Mesenteric fat pad (tissue), 1 donor: ENCODE data around the gene EFCAB10. TPM values are rescaled to one million over a fixed set of nuclear protein-coding genes. Genes with fewer than 3 reads are reported as not detected.
A peak's percentile ranks its signal among the peaks of the same experiment; 100 is the strongest.

ENCODE experiments used
- DNase-seq: peaks from one replicate; pipeline ENCODE4 v3.0.0-alpha.2; 2020; ENCODE audit warnings: low spot score
- long read RNA-seq: library from polyadenylated mRNA; unstranded; transcript quantifications from one replicate; pipeline ENCODE4 v2.0.0, GENCODE V29; 2020
- total RNA-seq: library from RNA; stranded (reverse); fragmentation: NEBNext Ultra II Directional; extraction: Animal tissue kit (Norgen Biotek cat#: 25700); gene quantifications from one replicate; pipeline ENCODE4 v1.2.1, GENCODE V29; 2021
- donor health status: DM: yes; HTN: yes; CAD: no.

EFCAB10 gene, protein sequence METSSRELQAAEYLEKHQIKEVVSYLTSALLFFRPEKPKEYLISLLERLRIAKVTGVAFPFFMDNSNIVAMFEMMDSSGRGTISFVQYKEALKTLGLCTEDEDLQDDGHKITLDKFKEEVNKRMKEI
- total RNA-seq: not detected
- long read RNA-seq: 0 reads

DNA sequence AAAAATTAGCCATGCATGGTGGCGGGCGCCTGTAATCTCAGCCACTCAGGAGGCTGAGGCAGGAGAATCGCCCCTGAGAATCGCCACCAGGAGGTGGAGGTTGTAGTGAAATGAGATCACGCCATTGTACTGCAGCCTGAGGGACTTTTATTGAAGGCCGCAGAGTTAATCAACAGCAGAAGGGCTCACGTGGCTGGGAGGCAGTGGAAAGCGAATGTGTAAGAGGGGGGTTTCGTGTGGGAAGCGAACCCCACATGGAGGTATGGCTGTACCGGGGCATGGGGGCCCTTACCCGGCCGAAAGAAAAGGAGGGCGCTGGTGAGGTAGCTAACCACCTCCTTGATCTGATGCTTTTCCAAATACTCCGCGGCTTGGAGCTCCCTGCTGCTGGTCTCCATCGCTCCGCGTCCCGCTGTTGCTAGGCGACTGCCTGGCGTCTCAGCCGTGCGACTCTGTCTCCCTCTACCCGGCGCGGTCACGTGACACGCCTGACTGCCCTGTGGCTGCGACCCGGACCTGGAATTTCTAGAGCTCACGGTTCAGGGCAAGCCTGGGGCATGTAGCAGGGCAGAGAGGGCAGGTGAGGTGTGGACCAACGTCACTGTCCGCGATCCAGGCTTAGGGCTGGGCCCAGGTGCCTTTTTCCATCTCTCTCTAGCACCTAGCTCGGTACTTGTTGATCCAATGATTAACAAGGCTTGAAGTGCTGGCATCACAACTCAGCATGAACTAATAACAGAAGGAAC lies at the start of gene EFCAB10:
Gene EFCAB10, minus strand, starts transcription at position 428 of the 746 bp plus-strand sequence. Its CDS starts 30 bp downstream, at position 398.
- no peak for DNase-seq

DNA sequence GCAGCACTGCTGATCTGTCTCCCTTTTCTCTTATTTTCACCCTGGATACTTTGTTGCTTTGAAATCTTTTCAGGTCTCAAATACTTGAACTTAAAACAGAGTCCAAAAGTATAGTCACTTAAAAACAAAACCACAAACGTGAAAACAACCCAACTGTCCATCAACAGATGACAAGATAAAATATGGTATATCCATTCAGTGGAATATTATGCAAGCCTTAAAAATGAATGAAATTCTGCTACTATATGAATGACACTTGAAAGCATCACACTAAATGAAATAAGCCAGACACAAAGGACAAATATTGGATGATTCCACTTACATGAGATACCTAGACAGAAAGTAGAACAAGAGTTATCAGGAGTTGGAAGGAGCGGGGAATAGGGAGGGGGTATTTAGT lies 44.7 kb upstream of the EFCAB10 start:
- DNase-seq: no peak

DNA sequence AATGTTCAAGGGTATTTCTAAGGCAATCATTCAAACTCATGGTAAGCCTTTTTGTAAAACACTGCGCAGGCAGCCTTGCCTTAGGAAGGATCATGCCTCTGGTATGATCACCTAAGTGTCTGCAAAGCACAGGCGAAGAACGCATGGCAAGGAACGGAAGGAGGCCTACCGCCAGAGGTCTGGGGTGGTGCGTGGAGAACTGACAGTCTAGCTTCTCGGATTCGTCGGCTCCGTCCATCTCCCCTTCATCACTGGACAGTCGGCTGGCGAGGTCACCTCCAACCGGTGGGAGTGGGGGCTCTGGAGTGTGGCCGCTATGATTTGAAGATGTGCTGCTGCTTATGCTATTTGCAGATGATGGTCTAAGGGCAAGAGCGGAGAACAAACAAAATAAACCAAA lies 42.6 kb upstream of the EFCAB10 start:
- no peak for DNase-seq

DNA sequence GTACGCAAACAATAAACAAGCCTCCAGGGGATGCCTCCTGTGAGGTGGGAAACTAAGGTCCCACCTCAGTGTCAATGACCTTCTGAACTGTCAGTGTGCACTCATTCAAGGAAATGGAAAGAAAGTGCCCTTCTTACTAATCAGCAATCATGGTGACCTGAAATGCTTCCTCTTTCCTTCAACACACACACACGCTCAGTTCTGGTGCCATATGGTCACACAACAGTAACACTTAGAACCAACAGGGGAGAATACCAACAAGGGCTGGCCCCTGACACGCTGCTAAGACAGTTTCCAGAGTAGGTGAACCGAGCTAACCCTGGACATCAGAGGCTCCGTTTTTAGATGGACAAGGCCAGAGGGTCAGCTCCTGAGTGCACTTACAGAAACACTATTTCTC lies 42.1 kb upstream of the EFCAB10 start:
- DNase-seq: no peak

DNA sequence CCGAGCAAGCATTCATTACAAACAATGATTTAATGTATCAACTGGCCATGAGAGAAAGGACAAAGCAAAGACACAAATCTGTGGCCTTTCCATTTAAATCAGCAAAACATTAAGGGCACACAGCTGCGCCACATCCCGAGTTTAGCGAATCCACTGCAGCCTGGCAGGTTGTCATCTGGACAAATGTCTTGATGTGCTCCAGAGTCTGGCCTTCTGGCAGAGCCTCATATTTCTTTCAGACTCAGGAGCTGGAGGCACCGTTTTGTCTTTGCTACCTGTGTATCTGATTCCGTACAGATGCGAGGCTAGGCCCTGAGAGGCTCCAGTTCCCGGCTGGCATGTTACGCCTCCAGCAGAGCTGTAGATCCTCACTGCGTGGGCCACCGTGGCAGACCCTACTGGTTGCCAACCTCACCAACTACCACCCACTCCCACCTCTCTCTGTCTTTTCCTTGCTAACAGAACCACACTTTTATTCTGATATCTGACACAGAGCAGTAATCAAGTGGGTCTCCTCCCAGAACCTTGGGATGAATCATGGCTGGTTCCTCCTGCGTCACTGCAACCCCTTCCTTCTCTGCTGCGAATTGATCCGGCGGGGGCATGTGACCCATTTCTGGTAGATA lies 40.9 kb upstream of the EFCAB10 start:
- peak; percentile 51 for DNase-seq

DNA sequence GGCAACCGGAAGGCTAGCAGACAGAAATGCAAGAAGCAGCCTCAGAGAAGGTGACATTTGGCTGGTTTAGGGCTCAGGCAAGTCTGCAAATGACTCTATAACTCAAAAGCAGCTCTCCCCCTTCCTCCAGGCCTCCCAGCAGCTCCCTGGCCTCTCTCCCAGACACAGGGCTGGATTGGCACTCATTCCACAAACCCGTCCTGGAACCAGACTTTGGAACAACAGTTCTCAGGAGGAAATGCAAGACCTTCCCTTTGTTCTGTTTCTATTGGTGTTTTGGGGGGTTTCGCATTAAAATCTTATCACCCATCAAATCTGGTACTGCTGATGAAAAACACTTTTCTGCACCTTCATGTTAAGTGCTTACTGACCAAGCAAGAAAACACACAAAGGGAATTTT lies 40.3 kb upstream of the EFCAB10 start:
- DNase-seq: no peak

DNA sequence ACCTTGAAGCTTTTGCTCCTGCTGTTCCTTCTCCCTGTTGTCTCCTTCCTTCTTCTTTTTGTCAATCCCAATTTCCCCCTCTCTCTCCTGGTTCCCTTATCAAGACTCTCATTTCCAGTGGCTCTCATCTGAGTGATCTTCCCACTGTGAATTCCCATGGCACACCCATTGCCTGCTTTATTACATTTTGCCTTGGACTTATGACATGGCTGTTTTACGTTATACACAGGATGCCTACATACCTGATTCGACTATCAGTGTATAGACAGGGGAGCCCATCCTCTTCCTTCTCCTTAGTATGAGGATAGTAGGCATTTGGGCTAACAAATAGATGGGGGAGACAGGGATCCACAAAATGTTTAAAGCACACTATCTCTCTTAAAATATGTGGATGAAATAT lies 39.9 kb upstream of the EFCAB10 start:
- no peak for DNase-seq

DNA sequence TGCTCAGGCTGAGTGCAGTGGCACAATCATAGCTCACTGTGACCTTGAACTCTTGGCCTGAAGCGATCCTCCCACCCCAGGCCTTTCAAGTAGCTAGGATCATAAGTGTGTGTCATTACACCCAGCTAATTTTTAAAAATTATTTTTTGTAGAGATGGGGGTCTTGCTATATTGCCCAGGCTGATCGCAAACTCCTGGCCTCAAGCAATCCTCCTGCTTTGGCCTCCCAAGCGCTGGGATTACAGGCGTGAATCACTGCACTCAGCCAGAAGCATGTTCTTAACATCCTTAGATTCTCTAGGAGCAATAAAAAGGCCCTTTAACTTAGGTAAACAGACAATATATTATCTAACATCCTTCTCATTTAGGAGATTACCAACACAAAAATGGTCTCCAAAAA lies 38.3 kb upstream of the EFCAB10 start:
- DNase-seq: peak; percentile 5

DNA sequence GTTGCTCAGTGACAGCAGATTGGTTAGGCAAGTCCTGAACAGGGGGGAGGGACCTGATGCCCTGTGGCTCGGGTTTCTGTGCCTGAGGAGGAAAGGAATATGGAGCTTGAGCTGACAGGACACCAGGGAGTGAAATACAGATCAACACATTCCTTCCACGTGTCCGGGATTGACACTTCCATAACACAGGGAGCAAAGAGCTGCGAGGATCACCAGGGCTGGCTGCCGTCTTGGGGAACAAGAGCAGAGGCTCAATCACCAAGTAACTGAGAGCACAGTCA lies 36.7 kb upstream of the EFCAB10 start:
- DNase-seq: peak; percentile 68

DNA sequence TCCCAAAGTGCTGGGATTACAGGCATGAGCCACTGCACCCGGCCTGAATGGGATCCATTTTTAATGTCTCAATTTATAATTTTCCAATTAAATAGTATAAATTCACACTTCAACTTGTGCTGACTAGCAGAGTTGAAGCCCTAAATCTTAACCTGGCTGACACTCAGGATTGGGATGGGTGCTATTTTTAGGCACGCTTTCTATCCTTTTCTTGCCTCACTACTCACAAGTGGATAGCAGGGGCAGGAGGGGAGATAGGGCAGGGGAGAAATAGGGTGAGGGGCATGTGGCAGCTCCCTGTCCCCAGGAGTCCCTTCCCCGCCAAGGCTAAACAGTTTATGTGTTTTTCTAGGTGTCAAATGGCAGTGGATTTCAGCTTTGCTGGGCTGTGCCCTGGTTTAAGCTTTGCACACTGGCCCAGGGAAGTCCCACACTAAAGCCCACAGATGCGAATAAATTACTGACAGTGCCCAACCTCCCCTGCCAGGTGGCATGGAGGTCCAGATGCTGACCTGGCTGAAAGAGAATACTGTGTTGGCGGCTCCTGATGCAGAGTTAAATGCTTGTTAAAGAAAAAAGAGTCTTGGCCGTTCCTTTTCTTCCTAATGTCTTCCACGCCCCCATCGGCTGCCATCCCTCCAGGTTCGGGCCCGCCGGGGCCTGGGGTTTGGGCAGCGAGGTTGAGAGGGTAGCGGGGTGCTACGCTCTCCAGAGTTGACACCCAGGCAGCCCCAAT lies 36.2 kb upstream of the EFCAB10 start:
- no peak for DNase-seq

DNA sequence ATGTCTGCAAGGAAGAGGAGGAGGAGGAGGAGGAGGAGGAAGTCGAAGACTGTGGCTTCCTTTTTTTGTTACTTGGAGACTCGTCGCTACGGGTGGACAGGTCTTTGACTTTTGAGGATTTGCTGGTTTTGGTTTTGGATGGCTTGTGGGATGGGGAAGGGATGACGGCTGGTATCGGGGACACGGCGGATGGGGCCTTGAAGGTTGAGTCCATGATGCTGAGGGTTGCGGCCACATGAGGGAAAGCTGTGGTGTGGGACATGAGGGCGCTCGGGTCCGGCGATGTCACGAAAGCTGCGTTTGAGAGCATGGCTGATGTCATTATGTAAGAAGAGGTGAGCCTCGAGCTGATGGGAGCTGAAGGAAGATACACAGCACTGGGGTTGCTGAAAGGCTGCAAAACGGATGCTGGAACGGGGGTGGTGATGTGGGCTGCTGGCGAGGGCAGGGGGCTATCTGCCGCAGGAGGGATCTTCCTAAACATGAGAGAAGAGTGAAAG lies 33.1 kb upstream of the EFCAB10 start:
- DNase-seq: peak; percentile 68

DNA sequence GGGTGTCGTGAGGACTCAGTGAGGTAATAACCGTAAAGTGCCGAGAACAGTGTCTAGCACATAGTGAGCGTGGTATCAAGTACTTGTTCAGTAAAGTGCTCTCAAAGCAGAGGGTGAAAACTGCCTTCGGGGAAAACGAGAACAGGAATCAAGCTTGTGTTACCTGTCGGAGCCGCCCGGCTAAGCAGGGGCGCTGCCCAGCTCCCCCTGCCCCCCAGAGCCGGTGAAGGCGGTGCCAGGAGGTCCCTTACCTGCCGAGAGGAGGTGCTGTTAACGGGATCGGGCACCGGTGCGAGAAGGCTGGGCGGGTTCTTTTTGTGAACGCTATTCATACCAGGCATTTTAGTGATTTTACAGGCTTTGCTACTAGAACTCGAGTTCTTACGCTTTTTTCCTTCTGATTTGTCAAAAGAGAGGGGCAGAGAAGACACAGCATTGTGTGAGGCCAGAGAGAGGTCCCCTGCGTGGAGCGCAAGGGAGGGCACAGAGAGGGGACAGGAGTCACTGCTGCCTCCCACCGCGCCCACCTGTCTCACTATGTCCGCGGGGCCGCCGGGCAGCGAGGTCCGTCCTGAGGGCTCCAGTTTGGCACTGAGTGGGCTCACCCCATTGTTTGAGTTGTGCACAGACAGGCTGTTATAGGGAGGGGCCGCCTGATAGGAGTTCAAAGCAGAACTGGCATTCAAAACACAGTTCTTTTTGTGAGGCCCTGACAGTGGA lies 32.5 kb upstream of the EFCAB10 start:
- DNase-seq: peak; percentile 73

DNA sequence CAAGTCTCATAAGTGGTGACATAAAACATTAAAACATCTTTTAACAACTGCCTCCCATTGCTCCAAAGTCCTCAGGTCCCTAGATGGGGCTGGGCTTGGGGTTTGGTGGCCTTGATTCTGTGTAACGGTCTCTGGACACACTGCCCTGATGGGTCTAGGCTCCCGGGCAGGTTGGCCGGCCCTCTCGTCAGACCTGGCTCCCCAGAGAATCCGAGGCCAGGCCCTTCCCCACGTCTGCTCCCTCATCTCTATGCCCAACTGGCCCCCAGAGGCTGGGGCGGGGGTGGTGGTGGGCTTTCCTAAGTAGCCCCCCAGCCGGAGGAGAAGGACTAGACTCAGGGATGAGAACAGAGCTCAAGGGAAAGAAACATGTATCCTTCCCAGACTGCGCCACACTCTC lies 31.5 kb upstream of the EFCAB10 start:
- no peak for DNase-seq

DNA sequence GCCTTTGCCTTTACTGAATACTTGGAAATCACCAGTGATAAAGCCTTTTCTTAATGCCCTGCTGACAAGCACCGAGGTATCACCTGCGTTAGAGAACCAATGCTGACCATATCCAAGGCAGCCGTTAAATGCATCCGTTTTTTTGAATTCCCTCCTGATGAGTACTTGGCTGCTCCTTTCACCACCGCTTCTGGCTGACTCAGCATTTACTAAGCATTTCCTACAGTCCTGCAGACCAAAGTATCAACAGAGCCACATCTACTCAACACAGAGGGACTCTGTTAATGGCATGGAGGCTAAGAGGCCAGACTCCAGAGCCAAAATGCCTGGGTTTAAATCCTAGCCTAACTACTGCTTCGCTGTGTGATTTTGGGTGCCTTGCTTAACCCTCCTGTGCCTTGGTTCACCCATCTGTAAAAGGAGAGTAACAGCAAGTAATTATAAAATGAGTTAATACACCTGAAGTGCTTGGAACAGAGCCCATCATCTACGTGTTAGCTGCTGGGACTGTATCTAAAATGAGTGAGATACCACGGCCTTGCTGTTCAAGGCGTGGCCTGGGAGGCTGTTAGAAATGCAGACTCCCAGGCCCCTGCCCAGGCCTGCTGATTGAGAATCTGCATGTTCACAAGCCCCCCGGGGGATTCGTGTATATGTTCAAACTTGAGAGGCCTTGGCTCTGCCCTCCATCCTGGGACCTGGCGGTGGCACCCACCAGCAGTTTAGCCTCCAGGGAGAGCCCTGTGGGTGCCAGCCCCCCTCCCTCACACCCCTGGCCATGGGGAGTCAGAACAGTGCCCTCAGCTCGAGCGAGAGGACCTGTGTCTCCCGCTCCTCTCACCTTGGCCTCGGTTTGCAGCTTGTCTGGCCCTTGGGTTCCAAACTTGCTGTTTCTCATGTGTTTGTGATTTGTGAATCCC lies 30.8 kb upstream of the EFCAB10 start:
- DNase-seq: peak; percentile 75

DNA sequence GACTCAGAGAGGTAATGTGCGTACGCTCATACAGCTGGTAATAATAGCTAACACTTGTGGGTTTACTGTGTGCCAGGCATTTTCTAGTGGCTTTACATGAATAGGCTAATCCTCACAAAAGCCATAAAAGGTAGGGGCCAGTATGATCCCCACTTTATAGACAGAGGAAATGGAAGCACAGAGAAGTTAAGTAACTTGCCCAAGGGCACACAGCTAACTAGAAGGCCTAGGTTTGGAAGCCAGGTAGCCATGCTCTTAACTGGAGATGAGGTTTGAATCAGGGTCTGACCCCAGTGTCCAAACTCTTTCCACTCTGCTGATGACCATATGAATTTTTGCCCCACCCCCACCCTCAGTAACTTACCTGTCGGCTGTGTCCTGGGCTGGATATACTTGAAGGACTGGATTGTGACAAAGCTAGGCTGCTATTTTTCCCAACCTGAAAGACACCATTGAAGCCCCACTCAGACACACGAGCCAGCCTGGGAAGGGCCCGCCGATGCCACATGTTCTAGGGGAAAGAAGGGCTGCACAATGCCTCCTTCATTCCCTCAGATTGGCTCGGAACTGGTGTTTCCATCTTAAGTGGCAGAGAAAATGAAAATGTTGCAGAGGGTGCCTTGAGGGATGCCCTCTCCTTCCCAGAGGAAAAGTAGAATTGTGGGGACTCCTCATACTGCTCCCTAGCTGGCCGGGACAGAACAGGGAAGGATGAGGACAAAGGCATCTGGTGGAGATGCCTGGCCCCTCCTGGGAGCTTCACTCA lies 29.1 kb upstream of the EFCAB10 start:
- peak; percentile 53 for DNase-seq

DNA sequence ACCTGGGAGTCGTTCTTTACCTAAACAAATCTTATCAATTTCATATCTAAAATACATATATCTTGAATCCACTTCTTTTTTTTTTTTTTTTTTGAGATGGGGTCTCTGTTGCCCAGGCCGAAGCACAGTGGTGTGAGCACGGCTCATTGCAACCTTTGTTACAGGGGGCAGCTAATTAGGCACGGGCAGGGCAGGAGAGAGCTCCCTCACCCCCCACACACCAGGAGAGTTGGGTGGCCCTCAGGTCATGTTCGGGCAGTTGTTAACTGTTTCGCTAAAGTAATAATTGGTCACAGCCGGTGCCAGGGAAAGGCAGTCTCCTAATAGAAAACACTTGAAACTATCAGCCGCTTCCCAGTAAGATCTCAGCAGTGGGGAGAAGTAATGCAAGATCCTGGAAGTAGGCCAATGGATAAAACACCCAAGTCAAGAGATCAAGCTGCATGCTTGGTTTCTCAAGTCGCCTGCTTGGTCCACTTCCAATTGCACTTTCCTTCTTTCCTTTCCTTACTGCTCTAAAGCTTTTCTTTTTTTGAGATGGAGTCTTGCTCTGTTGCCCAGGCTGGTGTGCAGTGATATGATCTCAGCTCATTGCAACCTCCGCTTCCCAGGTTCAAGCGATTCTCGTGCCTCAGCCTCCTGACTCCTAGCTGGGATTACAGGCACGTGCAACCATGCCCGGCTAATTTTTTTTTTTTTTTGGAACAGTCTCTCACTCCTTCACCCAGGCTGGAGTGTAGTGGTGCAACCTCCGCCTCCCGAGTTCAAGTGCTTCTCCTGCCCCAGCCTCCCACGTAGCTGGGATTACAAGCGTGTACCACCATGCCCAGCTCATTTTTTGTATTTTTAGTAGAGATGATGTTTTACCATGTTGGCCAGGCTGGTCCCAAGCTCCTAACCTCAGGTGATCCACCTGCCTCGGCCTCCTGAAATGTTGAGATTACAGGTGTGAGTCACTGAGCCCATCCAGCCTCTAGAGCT lies 21.3 kb upstream of the EFCAB10 start:
- DNase-seq: peak; percentile 49

DNA sequence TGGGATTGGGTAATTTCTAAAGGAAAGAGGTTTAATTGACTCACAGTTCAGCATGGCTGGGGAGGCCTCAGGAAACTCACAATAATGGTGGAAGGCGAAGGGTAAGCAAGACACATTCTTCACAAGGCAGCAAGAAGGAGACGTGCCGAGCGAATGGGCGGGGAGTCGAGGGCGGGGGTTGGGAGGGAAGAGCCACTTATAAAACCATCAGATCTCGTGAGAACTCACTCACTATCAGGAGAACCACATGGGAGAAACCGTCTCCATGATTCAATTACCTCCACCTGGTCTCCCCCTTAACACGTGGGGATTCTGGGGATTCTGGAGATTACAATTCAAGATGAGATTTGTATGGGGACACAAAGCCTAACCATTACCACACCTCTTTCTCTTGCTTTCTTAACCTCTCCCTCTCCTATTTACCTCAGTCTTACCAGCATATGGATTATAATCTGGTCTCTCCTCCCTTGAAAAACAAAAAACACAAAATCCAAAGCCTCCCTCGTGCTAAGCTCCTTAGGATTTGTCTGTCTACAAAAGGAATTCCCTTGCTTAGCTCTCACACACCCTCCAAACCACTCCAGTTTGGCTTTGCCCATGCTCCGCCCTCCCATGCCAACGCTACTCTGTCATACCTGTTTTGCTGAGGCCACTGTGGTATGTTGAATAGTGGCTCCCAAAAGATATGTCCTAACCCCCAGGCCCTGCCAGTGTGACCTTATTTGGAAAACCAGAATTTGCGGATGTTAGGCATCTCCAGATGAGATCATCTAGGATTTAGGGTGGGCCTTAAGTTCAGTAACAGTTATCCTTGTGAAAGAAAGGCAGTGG lies 19.6 kb upstream of the EFCAB10 start:
- peak; percentile 20 for DNase-seq
